Measurements from ENCODE around the gene MFSD2A. TPM values are rescaled to one million over a fixed set of nuclear protein-coding genes. Genes with fewer than 3 reads are reported as not detected.
A peak's percentile ranks its signal among the peaks of the same experiment; 100 is the strongest.
"Not testable (repeated sequence)": the region's sequence is repeated elsewhere in the genome, so short reads cannot be mapped to it uniquely, and the experiment has no call there.

Gene MFSD2A
- total RNA-seq, result 55.3 and 56.2 TPM in 2 replicates

DNA sequence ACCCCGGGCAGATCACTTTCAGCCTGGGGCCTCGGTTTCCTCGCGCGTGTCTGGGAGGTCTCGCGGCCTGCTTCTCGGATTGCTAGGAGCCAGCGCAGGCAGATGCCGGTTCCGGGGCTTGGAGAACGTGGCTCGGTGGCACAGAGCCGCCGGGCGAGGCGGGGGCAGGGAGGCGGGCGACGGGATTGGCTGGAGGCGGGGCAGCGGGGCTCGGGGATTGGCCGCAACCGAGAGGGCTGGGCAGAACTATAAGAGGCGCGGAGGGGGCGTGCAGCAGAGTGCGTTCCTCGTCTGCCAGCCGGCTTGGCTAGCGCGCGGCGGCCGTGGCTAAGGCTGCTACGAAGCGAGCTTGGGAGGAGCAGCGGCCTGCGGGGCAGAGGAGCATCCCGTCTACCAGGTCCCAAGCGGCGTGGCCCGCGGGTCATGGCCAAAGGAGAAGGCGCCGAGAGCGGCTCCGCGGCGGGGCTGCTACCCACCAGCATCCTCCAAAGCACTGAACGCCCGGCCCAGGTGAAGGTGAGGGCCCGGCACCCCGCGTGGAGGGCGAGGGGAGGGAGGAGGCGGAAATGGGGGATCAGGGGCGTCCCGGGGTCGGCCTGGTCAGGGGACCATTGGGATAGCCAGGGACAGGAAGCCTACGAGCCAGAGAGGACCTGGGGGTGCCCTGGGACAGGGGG, at the start of gene MFSD2A:
Gene MFSD2A, plus strand, starts transcription at position 276 of the 677 bp plus-strand sequence. Its CDS starts 148 bp downstream, at position 424.
- Mint-ChIP-seq H3K27me3 (ENCODE audit: insufficient read depth) (no peaks in the 10 kb centered on the region), H3K36me3 (ENCODE audit: low read depth) (peaks cover 39% of the 10 kb centered on the region), H3K9me3 (no peaks in the 10 kb centered on the region), H3K27ac (peak within 1 kb of the TSS; percentile 94), H3K4me1 (ENCODE audit: low read depth) (peaks cover 48% of the 10 kb centered on the region), H3K4me3 (peak within 1 kb of the TSS; percentile 98)
- DNase-seq (ENCODE audit: low spot score), result peak; percentile 80
- intact Hi-C loops (cut with micrococcal nuclease), result loop anchor here (1.0 to 10.0 kb wide), 8 partner anchors 9 to 430 kb away; partner anchors contain the start of genes CAP1, HPCAL4, TRIT1 and ZMPSTE24

DNA sequence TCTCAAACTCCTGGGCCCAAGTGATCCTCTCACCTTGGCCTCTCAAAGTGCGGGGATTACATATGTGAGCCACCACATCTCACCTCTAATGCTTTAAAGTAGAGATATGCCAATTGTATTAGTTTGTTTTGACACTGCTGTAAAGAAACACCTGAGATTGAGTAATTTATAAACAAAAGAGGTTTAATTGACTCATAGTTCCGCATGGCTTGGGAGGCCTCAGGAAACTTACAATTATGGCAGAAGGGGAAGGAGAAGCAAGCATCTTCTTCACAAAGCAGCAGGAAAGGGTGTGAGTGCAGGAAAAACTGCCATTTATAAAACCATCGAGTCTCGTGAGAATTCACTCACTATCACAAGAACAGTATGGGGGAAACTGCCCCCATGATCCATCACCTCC, 49.8 kb upstream of the MFSD2A start:
- peaks cover 21% of the 10 kb centered on the region for H3K9me3 Mint-ChIP-seq
- H3K27me3 Mint-ChIP-seq (ENCODE audit: insufficient read depth), result peaks cover 52% of the 10 kb centered on the region
- H3K4me3 Mint-ChIP-seq, result no peak overlapping the region
- intact Hi-C loops (cut with micrococcal nuclease), result loop anchor here (10.0 kb wide), 1 partner anchor 240 kb away; no protein-coding TSS in a partner anchor
- no peaks in the 10 kb centered on the region for H3K4me1 Mint-ChIP-seq (ENCODE audit: low read depth)
- no peak overlapping the region for H3K27ac Mint-ChIP-seq
- DNase-seq (ENCODE audit: low spot score), result no peak
- no peaks in the 10 kb centered on the region for H3K36me3 Mint-ChIP-seq (ENCODE audit: low read depth)

DNA sequence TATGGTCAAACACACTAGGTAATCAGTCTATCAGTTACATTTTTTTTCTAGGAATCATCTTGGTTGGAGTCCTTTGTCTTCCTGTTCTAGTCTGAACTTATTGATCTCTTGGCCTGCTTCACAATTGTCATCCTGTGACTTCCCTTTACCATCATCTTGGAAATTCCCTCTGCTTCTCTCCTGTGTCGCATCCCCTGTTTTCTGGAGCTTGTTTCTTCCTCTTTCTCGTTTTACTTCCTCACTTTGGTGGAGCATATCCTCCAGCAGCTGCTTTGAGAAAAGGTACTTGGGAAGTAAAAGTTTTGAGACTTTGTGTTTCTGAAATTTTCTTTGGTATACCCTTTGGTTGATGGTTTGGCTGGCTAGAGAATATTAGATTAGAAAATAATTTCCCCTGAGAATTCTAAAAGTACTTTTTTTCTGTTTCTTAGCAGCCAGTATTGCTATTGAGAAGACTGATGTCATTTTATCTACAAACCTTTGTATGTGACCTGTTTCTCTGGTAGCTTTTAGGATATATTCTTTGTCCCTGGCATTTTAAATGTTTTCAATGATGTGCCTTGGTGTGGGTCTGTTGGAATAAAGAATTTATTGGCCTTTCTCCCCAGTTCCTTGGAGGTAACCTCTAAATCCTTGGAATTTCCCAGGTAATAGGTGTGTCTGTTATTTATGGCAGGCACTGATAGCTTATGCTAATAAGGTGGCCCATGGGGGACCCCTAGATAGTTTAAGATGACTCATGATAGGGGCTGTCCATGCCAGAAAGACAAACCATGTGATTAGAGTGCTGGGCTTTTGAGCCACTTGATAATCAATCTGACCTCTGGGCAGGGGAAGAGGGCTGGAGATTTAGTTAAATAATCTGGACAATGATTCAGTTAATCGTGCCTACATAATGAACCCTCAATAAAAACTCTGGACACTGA, 47.2 kb upstream of the MFSD2A start:
- Mint-ChIP-seq H3K36me3 (ENCODE audit: low read depth) (no peaks in the 10 kb centered on the region), H3K27me3 (ENCODE audit: insufficient read depth) (peaks cover 41% of the 10 kb centered on the region), H3K4me3 (no peak overlapping the region), H3K4me1 (ENCODE audit: low read depth) (no peaks in the 10 kb centered on the region), H3K9me3 (peaks cover 21% of the 10 kb centered on the region), H3K27ac (no peak overlapping the region)
- no peak for DNase-seq (ENCODE audit: low spot score)
- intact Hi-C loops (cut with micrococcal nuclease), result loop anchor here (10.0 kb wide), 1 partner anchor 243 kb away; no protein-coding TSS in a partner anchor

DNA sequence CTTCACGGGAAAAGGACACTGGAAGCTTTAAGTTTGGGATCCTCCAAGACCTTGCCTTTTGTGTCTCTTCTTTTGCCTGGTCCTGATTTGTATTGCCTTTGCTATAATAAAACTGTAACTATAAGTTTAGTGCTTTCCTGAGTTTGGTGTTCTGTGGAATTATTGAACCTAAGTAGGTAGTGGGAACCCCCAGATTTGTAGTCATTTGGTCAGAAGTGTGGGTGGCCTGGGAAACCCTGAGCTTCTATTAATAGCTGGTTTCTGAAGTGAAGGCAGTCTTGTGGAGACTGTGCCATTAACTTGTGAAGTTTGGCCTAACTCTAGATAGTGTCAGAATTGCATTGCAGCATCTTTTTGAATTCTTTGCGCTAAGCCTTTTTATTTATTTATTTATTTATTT, 46.4 kb upstream of the MFSD2A start:
- H3K27me3 Mint-ChIP-seq (ENCODE audit: insufficient read depth), result peaks cover 34% of the 10 kb centered on the region
- no peak overlapping the region for H3K4me3 Mint-ChIP-seq
- peaks cover 21% of the 10 kb centered on the region for H3K9me3 Mint-ChIP-seq

DNA sequence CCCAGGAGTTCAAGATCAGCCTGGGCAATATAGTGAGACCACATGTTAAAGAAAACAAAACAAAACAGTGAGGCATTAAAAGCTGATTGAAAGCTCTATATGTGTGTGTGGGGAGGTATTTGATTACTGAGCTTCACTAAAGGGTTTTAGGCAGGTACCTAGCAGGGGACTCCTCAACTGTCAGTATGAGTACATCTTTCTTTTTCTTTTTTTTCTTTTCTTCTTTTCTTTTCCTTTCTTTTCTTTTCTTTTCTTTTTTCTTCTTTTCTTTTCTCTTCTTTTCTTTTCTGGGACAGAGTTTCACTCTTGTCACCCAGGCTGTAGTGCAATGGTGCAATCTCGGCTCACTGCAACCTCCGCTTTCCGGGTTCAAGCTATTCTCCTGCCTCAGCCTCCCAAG, 44.7 kb upstream of the MFSD2A start:
- no peak for DNase-seq (ENCODE audit: low spot score)
- no peak overlapping the region for H3K27ac Mint-ChIP-seq

More for the DNA sequence above, 46.4 kb upstream of the MFSD2A start:
- no peak for DNase-seq (ENCODE audit: low spot score)
- H3K36me3 Mint-ChIP-seq (ENCODE audit: low read depth), result no peaks in the 10 kb centered on the region
- no peaks in the 10 kb centered on the region for H3K4me1 Mint-ChIP-seq (ENCODE audit: low read depth)
- H3K27ac Mint-ChIP-seq, result no peak overlapping the region
- intact Hi-C loops (cut with micrococcal nuclease), result loop anchor here (10.0 kb wide), 1 partner anchor 244 kb away; no protein-coding TSS in a partner anchor

DNA sequence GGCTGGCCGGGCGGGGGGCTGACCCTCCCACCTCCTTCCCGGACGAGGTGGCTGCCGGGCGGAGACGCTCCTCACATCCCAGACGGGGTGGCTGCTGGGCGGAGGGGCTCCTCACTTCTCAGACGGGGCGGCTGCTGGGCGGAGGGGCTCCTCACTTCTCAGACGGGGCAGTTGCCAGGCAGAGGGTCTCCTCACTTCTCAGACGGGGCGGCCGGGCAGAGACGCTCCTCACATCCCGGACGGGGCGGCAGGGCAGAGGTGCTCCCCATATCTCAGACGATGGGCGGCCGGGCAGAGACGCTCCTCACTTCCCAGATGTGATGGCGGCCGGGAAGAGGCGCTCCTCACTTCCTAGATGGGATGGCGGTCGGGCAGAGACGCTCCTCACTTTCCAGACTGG, 41.8 kb upstream of the MFSD2A start:
- intact Hi-C loops (cut with micrococcal nuclease); H3K27ac Mint-ChIP-seq; H3K4me1 Mint-ChIP-seq (ENCODE audit: low read depth); H3K4me3 Mint-ChIP-seq; DNase-seq (ENCODE audit: low spot score); H3K36me3 Mint-ChIP-seq (ENCODE audit: low read depth): not testable (repeated sequence)
- peaks cover 13% of the 10 kb centered on the region for H3K9me3 Mint-ChIP-seq
- H3K27me3 Mint-ChIP-seq (ENCODE audit: insufficient read depth), result peaks cover 11% of the 10 kb centered on the region

More for the DNA sequence above, 44.7 kb upstream of the MFSD2A start:
- peaks cover 22% of the 10 kb centered on the region for H3K27me3 Mint-ChIP-seq (ENCODE audit: insufficient read depth)
- H3K36me3 Mint-ChIP-seq (ENCODE audit: low read depth), result no peaks in the 10 kb centered on the region
- H3K4me1 Mint-ChIP-seq (ENCODE audit: low read depth), result no peaks in the 10 kb centered on the region
- no peak overlapping the region for H3K4me3 Mint-ChIP-seq
- intact Hi-C loops (cut with micrococcal nuclease), result no loop called here
- peaks cover 21% of the 10 kb centered on the region for H3K9me3 Mint-ChIP-seq

DNA sequence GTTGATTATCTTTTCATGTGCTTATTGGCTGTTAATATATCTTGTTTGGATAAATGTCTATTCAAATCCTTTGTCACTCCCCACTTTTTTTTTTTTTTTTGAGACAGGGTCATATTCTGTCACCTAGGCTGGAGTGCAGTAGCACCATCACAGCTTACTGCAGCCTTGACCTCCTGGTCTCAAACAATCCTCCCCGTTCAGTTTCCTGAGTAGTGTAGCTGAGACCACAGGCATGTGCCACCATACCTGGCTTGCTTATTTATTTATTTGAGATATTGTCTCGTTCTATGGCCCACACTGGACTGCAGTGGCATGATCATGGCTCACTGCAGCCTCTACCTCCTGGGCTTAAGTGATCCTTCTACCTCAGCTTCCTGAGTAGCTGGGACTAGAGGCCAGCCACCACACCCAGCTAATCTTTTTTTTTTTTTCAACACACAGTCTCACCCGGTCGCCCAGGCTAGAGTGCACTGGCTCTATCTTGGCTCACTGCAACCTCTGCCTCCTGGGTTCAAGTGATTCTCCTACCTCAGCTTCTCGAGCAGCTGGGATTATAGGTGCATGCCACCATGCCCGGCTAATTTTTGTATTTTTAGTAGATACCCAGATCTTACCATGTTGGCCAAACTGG, 39.3 kb upstream of the MFSD2A start:
- H3K27ac Mint-ChIP-seq, result no peak overlapping the region
- intact Hi-C loops (cut with micrococcal nuclease), result no loop called here

DNA sequence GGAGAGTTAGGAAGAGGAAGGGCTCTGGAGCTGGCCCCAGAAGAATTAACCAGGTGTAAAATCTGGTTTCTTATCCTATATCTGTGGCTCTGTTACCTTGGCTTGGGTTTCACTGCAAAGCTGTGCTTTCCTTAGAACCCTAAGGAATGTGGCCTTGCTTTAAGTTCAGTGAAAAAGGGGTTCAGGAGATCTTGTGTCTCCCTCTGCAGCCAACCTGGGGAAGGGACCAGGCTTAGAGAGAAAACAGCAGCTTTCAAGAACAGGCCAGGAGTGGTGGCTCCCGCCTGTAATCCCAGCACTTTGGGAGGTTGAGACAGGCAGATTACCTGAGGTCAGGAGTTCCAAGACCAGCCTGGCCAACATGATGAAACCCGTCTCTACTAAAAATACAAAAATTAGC, 37.1 kb upstream of the MFSD2A start:
- H3K4me3 Mint-ChIP-seq, result no peak overlapping the region

More for the DNA sequence above, 39.3 kb upstream of the MFSD2A start:
- no peak overlapping the region for H3K4me3 Mint-ChIP-seq
- H3K4me1 Mint-ChIP-seq (ENCODE audit: low read depth), result no peaks in the 10 kb centered on the region
- no peaks in the 10 kb centered on the region for H3K9me3 Mint-ChIP-seq
- H3K27me3 Mint-ChIP-seq (ENCODE audit: insufficient read depth), result peaks cover 6% of the 10 kb centered on the region
- no peaks in the 10 kb centered on the region for H3K36me3 Mint-ChIP-seq (ENCODE audit: low read depth)
- DNase-seq (ENCODE audit: low spot score), result no peak

DNA sequence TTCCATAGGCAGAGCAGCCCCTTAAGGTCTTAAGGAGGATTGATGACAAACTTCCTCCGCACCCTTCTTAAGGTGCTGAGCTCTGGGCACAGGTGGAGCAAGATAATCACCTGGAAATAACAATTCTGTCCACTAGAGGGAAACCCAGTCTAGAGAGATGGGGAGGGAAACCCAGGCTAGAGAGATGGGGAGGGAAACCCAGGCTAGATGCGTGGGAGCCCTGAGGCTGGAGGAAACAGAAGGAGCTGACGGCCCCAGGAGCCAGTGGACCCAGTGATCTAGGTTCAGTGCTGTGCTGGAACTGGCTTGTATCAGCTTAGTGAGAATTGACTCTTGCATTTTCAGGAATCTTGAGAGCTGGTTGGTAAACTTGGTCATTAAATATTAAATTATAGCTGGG, 35.4 kb upstream of the MFSD2A start:
- intact Hi-C loops (cut with micrococcal nuclease), result loop anchor here (1.0 kb wide), 3 partner anchors 36 to 113 kb away; partner anchors contain the start of gene MFSD2A
- peak; percentile 32 for DNase-seq (ENCODE audit: low spot score)
- Mint-ChIP-seq H3K9me3 (no peaks in the 10 kb centered on the region), H3K4me1 (ENCODE audit: low read depth) (no peaks in the 10 kb centered on the region), H3K4me3 (no peak overlapping the region), H3K27me3 (ENCODE audit: insufficient read depth) (peaks cover 9% of the 10 kb centered on the region), H3K36me3 (ENCODE audit: low read depth) (no peaks in the 10 kb centered on the region), H3K27ac (no peak overlapping the region)

More for the DNA sequence above, 37.1 kb upstream of the MFSD2A start:
- Mint-ChIP-seq H3K36me3 (ENCODE audit: low read depth) (no peaks in the 10 kb centered on the region), H3K9me3 (no peaks in the 10 kb centered on the region), H3K27me3 (ENCODE audit: insufficient read depth) (peaks cover 6% of the 10 kb centered on the region), H3K27ac (no peak overlapping the region), H3K4me1 (ENCODE audit: low read depth) (no peaks in the 10 kb centered on the region)
- intact Hi-C loops (cut with micrococcal nuclease), result no loop called here
- DNase-seq (ENCODE audit: low spot score), result no peak

DNA sequence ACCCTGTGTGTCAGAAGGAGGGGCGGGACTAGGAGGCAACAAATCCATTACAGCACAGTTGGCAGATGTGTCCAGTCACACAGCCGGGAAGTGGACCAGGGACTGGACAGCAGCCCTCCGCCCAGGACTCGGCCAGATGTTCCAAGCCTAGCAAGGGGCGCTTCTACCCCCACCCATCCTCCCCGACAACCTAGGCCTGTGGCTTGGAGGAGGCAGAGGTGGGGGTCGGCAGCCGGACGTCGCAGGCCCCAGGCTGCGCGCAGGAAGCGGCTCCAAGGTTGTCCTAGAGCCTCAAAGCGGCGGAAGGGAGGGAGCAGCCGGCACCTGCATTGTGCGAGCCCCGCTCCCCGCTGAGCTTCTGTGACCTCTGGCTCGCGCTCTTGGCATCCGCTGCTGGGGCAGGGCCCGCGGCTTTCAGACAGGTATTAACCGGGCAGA, 32.7 kb upstream of the MFSD2A start:
- Mint-ChIP-seq H3K36me3 (ENCODE audit: low read depth) (no peaks in the 10 kb centered on the region), H3K9me3 (no peaks in the 10 kb centered on the region), H3K27ac (no peak overlapping the region), H3K4me1 (ENCODE audit: low read depth) (no peaks in the 10 kb centered on the region), H3K27me3 (ENCODE audit: insufficient read depth) (peaks cover 4% of the 10 kb centered on the region), H3K4me3 (no peak overlapping the region)
- no peak for DNase-seq (ENCODE audit: low spot score)
- intact Hi-C loops (cut with micrococcal nuclease), result no loop called here

DNA sequence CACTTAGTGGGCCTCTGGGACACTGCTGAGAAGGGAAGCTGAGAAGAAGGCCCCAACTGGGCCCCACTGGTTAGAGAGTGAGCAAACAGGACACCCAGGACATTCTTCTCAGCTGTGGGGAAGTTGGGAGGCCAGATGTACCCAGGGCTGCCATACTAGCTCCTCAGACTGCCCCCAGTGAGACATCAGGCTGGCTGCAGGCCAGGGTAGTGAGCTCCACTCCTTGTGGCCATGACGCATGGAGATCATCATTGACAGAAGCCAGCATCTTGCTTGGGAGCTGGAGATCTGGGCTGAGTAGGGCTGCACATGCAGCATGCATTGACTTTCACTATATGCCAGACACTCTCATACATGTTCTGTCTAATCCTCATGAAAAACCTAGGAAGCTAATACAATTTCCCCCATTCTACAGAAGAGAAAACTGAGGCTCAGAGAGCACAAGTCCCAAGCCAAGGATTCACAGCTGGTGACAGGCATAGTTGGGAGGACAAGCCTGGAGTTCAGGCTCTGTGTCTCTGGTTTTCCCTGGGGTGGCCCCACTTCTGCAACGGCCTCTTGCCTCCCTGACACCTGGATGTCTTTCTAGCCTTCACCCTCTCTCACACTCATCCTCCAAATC, 29.1 kb upstream of the MFSD2A start:
- no peak overlapping the region for H3K4me3 Mint-ChIP-seq
- H3K27ac Mint-ChIP-seq, result no peak overlapping the region
- no peaks in the 10 kb centered on the region for H3K36me3 Mint-ChIP-seq (ENCODE audit: low read depth)
- no peaks in the 10 kb centered on the region for H3K4me1 Mint-ChIP-seq (ENCODE audit: low read depth)
- no peaks in the 10 kb centered on the region for H3K9me3 Mint-ChIP-seq
- intact Hi-C loops (cut with micrococcal nuclease), result no loop called here
- no peak for DNase-seq (ENCODE audit: low spot score)
- H3K27me3 Mint-ChIP-seq (ENCODE audit: insufficient read depth), result peaks cover 3% of the 10 kb centered on the region

DNA sequence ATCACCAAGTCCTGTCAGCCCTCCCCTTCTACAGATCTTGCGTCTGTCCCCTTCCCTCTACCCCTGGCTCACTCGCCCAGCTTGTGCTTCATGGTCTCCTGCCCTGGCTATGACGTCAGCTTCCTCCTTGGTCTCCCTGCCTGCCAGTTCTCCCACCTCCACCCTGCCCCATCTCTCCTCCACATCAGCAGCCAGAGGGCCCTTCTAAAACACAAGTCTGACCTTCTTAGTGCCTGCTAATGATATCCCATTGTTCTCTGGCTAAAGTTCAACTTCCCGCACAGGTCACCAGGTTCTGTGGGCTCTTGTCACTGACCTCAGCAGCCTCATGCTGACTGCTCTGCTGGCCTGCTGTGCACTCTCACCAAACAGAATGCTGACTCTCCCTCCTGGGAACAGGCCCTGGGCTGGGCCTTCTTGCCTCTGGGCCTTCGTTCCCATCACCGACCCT, 28.6 kb upstream of the MFSD2A start:
- H3K9me3 Mint-ChIP-seq, result no peaks in the 10 kb centered on the region
- H3K36me3 Mint-ChIP-seq (ENCODE audit: low read depth), result no peaks in the 10 kb centered on the region
- no peak overlapping the region for H3K27ac Mint-ChIP-seq
- no peak for DNase-seq (ENCODE audit: low spot score)
- peaks cover 3% of the 10 kb centered on the region for H3K27me3 Mint-ChIP-seq (ENCODE audit: insufficient read depth)
- H3K4me3 Mint-ChIP-seq, result no peak overlapping the region
- intact Hi-C loops (cut with micrococcal nuclease), result no loop called here
- no peaks in the 10 kb centered on the region for H3K4me1 Mint-ChIP-seq (ENCODE audit: low read depth)

Data from activated T-helper 1 cell treated with anti-CD3 and anti-CD28 coated beads, Interleukin-12 subunit alpha, Interleukin-12 subunit beta, Interleukin-2, Interleukin-4 antibody, amounts not matched to agents 30 ng/mL and 10 ng/mL and 1 ng/mL, durations not matched to agents 14 hours and 24 hours and 36 hours (primary cell).